AG09319 (cell line): ENCODE measurements around the gene PNRC1.

ENCODE experiments used
- DNase-seq: peaks from one replicate; pipeline ENCODE4 v3.0.0-alpha.2; 2010; ENCODE audit warnings: low read depth; ENCODE audit errors: extremely low read depth
- TF ChIP-seq, protein P1 (sequence below): IDR thresholded peaks from 2 replicates; pipeline ENCODE4 v1.5.1; 2011; ENCODE audit warnings: low read depth, mild to moderate bottlenecking, inconsistent platforms, low read length, moderate library complexity

The PNRC1 gene

DNA sequence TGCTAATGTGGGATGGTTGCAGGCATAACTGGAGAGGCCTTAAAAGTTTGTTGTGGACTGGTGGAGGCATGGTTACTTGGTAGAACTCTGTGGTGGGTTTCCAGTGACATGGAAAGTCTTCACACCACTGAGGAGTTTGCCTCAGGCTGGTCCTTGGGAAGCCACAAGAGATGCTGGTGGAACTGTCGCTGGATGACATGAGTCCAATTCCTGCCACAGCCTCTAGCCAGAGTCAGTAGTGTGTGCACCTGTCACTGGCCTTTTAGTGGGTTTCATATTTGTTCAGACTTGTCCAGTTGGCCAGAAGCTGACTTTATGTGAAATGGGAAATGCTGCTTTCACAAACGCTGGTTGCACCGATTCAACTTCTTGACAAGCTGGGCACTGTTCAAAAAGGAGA lies 51.0 kb downstream of the PNRC1 start:
- no peak for DNase-seq
- TF ChIP-seq, protein P1, sequence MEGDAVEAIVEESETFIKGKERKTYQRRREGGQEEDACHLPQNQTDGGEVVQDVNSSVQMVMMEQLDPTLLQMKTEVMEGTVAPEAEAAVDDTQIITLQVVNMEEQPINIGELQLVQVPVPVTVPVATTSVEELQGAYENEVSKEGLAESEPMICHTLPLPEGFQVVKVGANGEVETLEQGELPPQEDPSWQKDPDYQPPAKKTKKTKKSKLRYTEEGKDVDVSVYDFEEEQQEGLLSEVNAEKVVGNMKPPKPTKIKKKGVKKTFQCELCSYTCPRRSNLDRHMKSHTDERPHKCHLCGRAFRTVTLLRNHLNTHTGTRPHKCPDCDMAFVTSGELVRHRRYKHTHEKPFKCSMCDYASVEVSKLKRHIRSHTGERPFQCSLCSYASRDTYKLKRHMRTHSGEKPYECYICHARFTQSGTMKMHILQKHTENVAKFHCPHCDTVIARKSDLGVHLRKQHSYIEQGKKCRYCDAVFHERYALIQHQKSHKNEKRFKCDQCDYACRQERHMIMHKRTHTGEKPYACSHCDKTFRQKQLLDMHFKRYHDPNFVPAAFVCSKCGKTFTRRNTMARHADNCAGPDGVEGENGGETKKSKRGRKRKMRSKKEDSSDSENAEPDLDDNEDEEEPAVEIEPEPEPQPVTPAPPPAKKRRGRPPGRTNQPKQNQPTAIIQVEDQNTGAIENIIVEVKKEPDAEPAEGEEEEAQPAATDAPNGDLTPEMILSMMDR: no peak

DNA sequence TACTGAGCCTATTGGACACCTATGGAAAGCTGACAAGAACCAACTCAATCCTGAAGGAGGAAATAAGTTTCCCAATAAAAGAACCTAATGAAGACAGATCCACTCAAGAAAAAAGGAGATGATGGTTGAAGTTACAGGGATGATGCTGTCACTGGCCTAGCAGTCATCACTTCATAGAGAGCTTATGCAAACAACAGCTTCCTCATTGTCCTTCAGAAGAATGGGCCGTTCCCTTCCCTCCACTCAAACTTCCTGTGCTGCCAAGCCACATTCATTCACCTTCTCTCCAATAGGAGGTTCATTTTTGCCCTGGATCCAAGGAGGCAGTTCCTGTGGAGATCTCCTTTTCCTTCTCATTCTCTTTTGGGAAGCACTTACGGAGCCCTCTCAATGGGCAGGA lies 51.5 kb downstream of the PNRC1 start:
- TF ChIP-seq, protein P1: no peak
- DNase-seq: no peak

DNA sequence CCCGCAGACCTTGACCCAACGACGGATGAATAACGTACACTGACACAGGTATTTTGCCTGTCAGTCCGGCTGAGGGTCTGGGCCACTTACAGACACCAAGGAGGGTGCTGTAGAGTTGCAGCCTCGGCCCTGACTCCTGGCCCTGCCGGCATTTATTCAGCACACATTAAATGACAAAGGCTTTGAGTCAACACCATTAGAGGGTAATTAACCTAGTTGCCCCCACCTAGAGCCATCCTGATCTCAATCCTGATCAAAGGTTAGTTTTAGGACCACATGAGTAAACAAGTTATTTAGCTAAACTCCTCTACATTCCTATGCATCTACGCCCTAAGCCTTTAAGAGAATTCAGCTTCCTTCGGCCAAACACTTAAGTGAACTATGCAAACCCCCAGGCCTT lies 53.4 kb downstream of the PNRC1 start:
- DNase-seq: no peak
- TF ChIP-seq, protein P1: no peak

- no peak for DNase-seq
- TF ChIP-seq, protein P1: no peak
Observed at GRCh38 chr6:89134723-89135122, 54.2 kb downstream of the PNRC1 start.
